Transverse colon (tissue), 4 donors: ENCODE results near the gene POU2F1. TPM values are rescaled to one million over a fixed set of nuclear protein-coding genes. Genes with fewer than 3 reads are reported as not detected.

Source experiments
- DNase-seq: peaks from one replicate; pipeline ENCODE4 v3.0.0-alpha.2; 2019
- H3K27ac ChIP-seq, 4 donors: fragments of 200-600 bp; sonication (generic); 2 replicates each; pipeline ENCODE4 v1.5.1; 2016 to 2018; ENCODE audit warnings: inconsistent platforms in 4 of 4
- H3K27me3 ChIP-seq: fragments of 200-600 bp; sonication (generic); 2 replicates; pipeline ENCODE4 v1.5.1; 2017; ENCODE audit warnings: inconsistent platforms
- H3K36me3 ChIP-seq, 4 donors: fragments of 200-600 bp; sonication (generic); 2 replicates each; pipeline ENCODE4 v1.5.1; 2017 to 2019; ENCODE audit warnings: inconsistent platforms in 4 of 4
- H3K4me1 ChIP-seq, 4 donors: fragments of 200-600 bp; sonication (generic); 2 replicates each; pipeline ENCODE4 v1.5.1; 2017 to 2020; ENCODE audit warnings: inconsistent platforms in 4 of 4
- H3K4me3 ChIP-seq, 4 donors: fragments of 200-600 bp; sonication (generic); 1 replicate in 1 of 4; 2 replicates in 3 of 4; pipeline versions ENCODE4 v1.5.1 to v1.6.1; 2017 to 2019; ENCODE audit warnings: inconsistent platforms in 4 of 4
- H3K9me3 ChIP-seq, 2 donors: fragments of 200-600 bp; sonication (generic); 2 replicates each; pipeline ENCODE4 v1.5.1; 2017 to 2019; ENCODE audit warnings: inconsistent platforms in 2 of 2
- EP300 ChIP-seq: sonication (generic); formaldehyde crosslinking; IDR thresholded peaks from one replicate; pipeline ENCODE4 v1.6.1; 2017; ENCODE audit warnings: antibody characterized with exemption, low read depth
- POLR2A ChIP-seq: fragments of 450-650 bp; IDR thresholded peaks from one replicate; pipeline ENCODE4 v1.6.1; 2016; ENCODE audit warnings: antibody characterized with exemption, mild to moderate bottlenecking, moderate library complexity
- POLR2AphosphoS5 ChIP-seq, 3 donors: sonication (generic); formaldehyde crosslinking; IDR thresholded peaks; one replicate each; pipeline ENCODE4 v1.6.1; 2016; ENCODE audit warnings: antibody characterized with exemption in 3 of 3
- WGBS, 2 donors: methylation state at CpG; one replicate each; pipeline ENCODE4 v1.1.5; 2018; ENCODE audit warnings: low coverage in 1 of 2; 5-methylcytosine and 5-hydroxymethylcytosine counted together
- in situ Hi-C, 4 donors: fragments of 200-750 bp; cut with MboI; loops; one replicate each; pipeline versions ENCODE4 v1.15.0 to v1.15.1; 2017; ENCODE audit warnings: low sequenced_read_pairs in 3 of 4, low pct_ligation_motif_present in 1 of 4, low pct_unique_long_range_greater_than_20kb in 1 of 4
- intact Hi-C: fragments of 100-400 bp; cut with DNase I; formaldehyde crosslinking; loops from one replicate; pipeline ENCODE4 v1.15.1; 2023; ENCODE audit warnings: low total_unique reads
- total RNA-seq, 4 donors: library from RNA; depleted of rRNA; stranded (reverse); fragments of >200 nt; gene quantifications; one replicate each; pipeline ENCODE4 v1.1.0, GENCODE V29; 2016
- TF ChIP-seq, protein P1 (sequence below), 5 experiments: fragments of 200-600 bp in 3 of 5; fragments of 450-650 bp in 2 of 5; sonication (generic) in 3 of 5; IDR thresholded peaks; 1 replicate in 2 of 5; 2 replicates in 3 of 5; pipeline ENCODE4 v1.5.1; 2016 to 2017; ENCODE audit warnings: antibody characterized with exemption in 5 of 5, inconsistent platforms in 3 of 5, mild to moderate bottlenecking in 2 of 5, moderate library complexity in 1 of 5

Gene POU2F1
- total RNA-seq, 4 donors from 2014 or later = 6.6 to 31.8 (median 19.0) TPM

DNA sequence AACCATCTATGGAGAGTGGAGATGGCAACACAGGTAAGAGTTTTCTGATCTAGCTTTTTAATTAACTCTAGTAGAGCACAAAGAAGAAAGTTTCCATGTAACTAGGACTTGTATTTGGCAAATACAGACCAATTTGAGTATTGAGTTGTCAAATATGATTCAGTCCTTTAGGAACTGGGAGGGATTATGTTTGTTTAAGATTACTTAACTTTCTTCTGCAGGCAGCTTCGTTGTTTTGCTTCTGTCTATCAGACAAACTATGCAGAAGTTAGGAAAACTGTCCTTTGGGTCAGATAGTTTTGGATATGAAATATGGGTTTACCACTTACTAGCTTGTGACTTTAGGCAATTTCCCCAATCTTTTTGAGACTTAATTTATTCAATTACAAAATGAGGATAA, 111.8 kb downstream of the POU2F1 start:
- H3K4me1 ChIP-seq = peaks cover 0 to 25% (median 7%) of the 10 kb centered on the region in 4 donors
- no peak overlapping the region for H3K27ac ChIP-seq
- H3K27me3 ChIP-seq = no peaks in the 10 kb centered on the region
- no peaks in the 10 kb centered on the region for H3K36me3 ChIP-seq
- no peak for DNase-seq
- H3K9me3 ChIP-seq = peaks cover 0 to 2% of the 10 kb centered on the region in 2 donors
- TF ChIP-seq, protein P1, sequence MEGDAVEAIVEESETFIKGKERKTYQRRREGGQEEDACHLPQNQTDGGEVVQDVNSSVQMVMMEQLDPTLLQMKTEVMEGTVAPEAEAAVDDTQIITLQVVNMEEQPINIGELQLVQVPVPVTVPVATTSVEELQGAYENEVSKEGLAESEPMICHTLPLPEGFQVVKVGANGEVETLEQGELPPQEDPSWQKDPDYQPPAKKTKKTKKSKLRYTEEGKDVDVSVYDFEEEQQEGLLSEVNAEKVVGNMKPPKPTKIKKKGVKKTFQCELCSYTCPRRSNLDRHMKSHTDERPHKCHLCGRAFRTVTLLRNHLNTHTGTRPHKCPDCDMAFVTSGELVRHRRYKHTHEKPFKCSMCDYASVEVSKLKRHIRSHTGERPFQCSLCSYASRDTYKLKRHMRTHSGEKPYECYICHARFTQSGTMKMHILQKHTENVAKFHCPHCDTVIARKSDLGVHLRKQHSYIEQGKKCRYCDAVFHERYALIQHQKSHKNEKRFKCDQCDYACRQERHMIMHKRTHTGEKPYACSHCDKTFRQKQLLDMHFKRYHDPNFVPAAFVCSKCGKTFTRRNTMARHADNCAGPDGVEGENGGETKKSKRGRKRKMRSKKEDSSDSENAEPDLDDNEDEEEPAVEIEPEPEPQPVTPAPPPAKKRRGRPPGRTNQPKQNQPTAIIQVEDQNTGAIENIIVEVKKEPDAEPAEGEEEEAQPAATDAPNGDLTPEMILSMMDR (IDR thresholded peaks at IDR 0.05) = no peak
- no peak for TF ChIP-seq POLR2AphosphoS5 (IDR thresholded peaks at IDR 0.05)
- TF ChIP-seq POLR2A = no peak
- no peak for TF ChIP-seq EP300
- intact Hi-C loops = no loop called here
- no peak overlapping the region for H3K4me3 ChIP-seq
- WGBS, 2 donors = 27% methylated on average over 1 of the region's 1 CpG
- in situ Hi-C loops = no loop called here

DNA sequence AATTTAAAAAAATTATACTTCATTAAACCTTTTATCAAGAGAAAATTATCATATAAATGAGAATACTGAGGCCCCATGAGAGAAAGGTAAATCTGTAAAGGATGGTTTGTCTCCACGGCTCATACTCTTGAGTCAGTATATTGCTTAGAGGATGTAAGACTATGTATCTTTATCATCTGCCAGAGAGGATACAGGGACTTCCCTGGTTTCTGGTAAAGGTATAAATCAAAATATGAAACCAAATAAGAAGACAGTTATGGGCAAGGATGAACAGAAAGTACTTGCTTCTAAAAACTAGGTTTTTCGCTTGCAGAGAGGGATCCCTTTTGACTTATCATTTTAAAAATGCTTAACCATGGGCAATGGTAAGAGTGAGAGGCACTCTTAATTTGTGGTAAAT, 112.4 kb downstream of the POU2F1 start:
- peaks cover 0 to 25% (median 7%) of the 10 kb centered on the region in 4 donors for H3K4me1 ChIP-seq
- intact Hi-C loops = no loop called here
- in situ Hi-C loops = no loop called here
- H3K27me3 ChIP-seq = no peaks in the 10 kb centered on the region
- peaks cover 0 to 2% of the 10 kb centered on the region in 2 donors for H3K9me3 ChIP-seq
- no peak overlapping the region for H3K27ac ChIP-seq
- no peak for DNase-seq
- no peaks in the 10 kb centered on the region for H3K36me3 ChIP-seq
- TF ChIP-seq POLR2A (no peak), EP300 (no peak), POLR2AphosphoS5 (IDR thresholded peaks at IDR 0.05) (no peak)
- TF ChIP-seq, protein P1 (IDR thresholded peaks at IDR 0.05) = no peak
- no peak overlapping the region for H3K4me3 ChIP-seq
- WGBS, 2 donors = 42 to 83% methylated on average over 2 of the region's 2 CpGs

DNA sequence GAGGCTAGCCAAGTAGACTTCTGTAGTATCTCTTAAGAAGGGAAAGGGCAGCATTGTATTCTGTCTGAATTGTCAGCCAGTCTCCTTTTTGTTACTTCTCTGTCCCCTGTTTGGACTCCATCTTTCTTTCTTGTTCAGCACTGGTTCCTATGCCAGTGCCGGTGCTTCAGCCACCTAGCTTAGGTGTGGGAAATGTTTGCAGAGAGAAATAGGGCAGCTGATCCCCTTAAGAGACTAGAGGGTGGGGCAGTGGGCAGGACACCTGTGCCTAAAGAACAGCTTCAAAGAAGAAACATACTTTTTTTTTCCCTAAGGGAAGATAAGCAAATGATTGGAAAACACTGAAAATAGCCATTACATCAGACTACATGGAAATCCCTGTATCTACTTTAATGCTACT, 113.0 kb downstream of the POU2F1 start:
- H3K36me3 ChIP-seq = no peaks in the 10 kb centered on the region
- in situ Hi-C loops (no loop called here), intact Hi-C loops (no loop called here)
- TF ChIP-seq, protein P1 (IDR thresholded peaks at IDR 0.05) = no peak
- no peak for TF ChIP-seq POLR2A
- H3K4me1 ChIP-seq = peaks cover 0 to 25% (median 7%) of the 10 kb centered on the region in 4 donors
- 50 to 57% methylated on average over 1 of the region's 1 CpG for WGBS, 2 donors
- no peak overlapping the region for H3K27ac ChIP-seq
- DNase-seq = no peak
- peaks cover 0 to 2% of the 10 kb centered on the region in 2 donors for H3K9me3 ChIP-seq
- no peak overlapping the region for H3K4me3 ChIP-seq
- H3K27me3 ChIP-seq = no peaks in the 10 kb centered on the region

DNA sequence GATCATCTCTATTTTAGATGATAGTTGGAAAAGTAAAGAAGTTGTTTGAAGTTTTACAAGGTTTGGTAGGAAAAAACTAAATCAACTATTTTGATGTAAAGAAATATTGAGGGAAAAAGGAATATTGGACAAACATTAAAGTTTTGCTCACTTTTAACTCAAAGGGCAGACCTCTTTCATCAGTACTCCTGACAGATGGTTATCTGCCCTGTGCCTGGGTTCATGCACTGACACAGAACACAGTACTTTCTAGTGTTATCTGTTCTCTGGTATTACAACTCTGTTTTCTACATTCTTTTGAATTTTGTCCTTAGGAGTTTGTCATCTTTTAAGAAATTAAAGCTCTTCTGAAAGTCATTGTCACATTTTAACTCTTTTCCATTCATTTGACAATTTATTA, 118.7 kb downstream of the POU2F1 start:
- H3K36me3 ChIP-seq = no peaks in the 10 kb centered on the region
- no peak overlapping the region for H3K27ac ChIP-seq
- TF ChIP-seq, protein P1 (IDR thresholded peaks at IDR 0.05) = no peak
- TF ChIP-seq EP300 (no peak), POLR2A (no peak), POLR2AphosphoS5 (IDR thresholded peaks at IDR 0.05) (no peak)
- in situ Hi-C loops = no loop called here
- H3K4me3 ChIP-seq = no peak overlapping the region
- peaks cover 0 to 1% (median 0%) of the 10 kb centered on the region in 4 donors for H3K4me1 ChIP-seq
- H3K9me3 ChIP-seq = peaks cover 0 to 2% of the 10 kb centered on the region in 2 donors
- no peak for DNase-seq
- intact Hi-C loops = no loop called here
- no peaks in the 10 kb centered on the region for H3K27me3 ChIP-seq
